ENCODE measurements around the gene TGFBR2. TPM values are rescaled to one million over a fixed set of nuclear protein-coding genes. Genes with fewer than 3 reads are reported as not detected.

Gene TGFBR2
- total and polyA plus RNA-seq, 10 donors: 18.2 to 322 (median 239) TPM

DNA sequence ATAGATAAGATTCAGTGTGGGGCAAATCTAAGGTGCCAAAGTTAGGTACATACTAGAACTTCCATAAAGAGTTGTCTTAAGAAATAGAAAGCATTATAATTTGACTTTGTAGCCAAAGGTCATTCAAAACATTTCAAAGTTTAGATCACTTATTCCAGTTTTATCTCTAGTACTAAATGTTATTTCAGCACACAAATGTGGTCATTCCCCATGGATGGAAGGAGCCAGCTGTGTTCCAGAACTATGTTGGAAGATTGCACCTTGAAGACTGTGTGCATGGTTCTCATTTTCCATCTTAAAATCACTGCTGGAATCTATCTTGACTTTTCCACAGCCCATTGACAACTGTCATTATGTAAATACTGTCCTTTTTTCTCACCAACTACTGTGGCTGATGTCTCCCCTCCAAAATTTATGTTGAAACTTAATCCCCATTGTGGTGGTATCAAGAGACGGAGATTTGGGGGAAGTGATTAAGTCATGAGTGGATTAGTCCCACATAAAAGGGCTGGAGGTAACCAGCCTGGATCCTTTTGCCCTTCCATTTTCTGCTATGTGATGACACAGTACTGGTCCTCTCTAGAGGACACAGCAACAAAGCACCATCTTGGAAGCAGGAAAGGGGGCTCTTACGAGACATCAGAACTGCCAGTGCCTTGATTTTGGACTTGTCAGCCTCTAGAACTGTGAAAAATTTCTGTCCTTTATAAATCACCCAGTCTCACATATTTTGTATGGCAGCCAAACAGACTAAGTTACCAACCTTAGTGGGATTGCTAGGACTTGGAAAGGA is 24.0 kb downstream of the TGFBR2 start:
- peaks cover 0 to 39% (median 0%) of the 10 kb centered on the region in 6 donors for H3K36me3 ChIP-seq
- H3K4me1 ChIP-seq: peaks cover 89 to 100% (median 100%) of the 10 kb centered on the region in 6 donors
- 15 to 75% (median 66%) methylated on average over 2 of the region's 2 CpGs for WGBS, 5 donors
- no peak for TF ChIP-seq POLR2A (IDR thresholded peaks at IDR 0.05)
- no peak for TF ChIP-seq POLR2AphosphoS5 (IDR thresholded peaks at IDR 0.05)
- TF ChIP-seq, protein P1, sequence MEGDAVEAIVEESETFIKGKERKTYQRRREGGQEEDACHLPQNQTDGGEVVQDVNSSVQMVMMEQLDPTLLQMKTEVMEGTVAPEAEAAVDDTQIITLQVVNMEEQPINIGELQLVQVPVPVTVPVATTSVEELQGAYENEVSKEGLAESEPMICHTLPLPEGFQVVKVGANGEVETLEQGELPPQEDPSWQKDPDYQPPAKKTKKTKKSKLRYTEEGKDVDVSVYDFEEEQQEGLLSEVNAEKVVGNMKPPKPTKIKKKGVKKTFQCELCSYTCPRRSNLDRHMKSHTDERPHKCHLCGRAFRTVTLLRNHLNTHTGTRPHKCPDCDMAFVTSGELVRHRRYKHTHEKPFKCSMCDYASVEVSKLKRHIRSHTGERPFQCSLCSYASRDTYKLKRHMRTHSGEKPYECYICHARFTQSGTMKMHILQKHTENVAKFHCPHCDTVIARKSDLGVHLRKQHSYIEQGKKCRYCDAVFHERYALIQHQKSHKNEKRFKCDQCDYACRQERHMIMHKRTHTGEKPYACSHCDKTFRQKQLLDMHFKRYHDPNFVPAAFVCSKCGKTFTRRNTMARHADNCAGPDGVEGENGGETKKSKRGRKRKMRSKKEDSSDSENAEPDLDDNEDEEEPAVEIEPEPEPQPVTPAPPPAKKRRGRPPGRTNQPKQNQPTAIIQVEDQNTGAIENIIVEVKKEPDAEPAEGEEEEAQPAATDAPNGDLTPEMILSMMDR (IDR thresholded peaks at IDR 0.05 in 8 of 11, conservative IDR thresholded peaks at IDR 0.05 in 3 of 11): no peak
- intact Hi-C loops (cut with DNase I; ENCODE audit: low total_unique reads): no loop called here
- peak overlapping the region; percentile 83 to 100 (median 89) for H3K27ac ChIP-seq
- no peaks in the 10 kb centered on the region for H3K9me3 ChIP-seq
- peak overlapping the region in 1 of 8 donors; percentile 31 for H3K4me3 ChIP-seq
- no peaks in the 10 kb centered on the region for H3K27me3 ChIP-seq (replicated peaks in 1 of 7)
- no peak for DNase-seq

DNA sequence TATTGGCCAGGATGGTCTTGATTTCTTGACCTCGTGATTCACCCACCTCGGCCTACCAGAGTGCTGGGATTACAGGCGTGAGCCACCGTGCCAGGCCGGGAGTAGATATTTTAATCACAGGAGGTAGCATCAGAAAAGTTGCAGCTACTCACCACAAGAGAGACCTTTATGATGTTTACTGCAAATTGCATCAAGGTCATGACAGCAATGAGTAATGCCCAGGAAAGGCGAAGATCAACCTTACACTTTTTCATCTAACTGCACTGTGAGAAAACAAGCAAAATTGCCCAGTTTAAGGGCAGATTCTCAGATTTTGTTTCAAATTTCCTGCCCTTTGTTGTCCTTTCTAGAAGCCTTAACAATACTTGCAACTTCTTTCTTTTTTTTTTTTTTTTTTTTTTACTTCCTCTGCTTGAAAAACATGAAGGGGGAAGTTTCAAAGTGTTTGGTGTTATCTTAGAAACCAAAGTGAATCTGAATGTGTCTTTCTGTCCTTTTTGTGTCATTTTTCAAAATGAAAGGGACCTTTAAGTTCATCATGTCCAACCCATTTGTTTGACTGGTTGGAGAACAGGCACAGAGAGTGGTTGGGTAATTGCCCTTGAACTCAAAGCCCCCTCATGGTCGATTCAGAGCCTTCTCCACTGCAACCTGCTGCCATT is 25.0 kb downstream of the TGFBR2 start:
- TF ChIP-seq POLR2AphosphoS5 (IDR thresholded peaks at IDR 0.05): peak in 1 of 3 donors; percentile 30
- TF ChIP-seq POLR2A (IDR thresholded peaks at IDR 0.05): peak in 1 of 3 donors; percentile 21
- TF ChIP-seq, protein P1 (IDR thresholded peaks at IDR 0.05 in 8 of 11, conservative IDR thresholded peaks at IDR 0.05 in 3 of 11): peak in 2 of 11 experiments; percentile 16 to 22
- Histone ChIP-seq H3K9me3 (no peaks in the 10 kb centered on the region), H3K27me3 (replicated peaks in 1 of 7) (no peaks in the 10 kb centered on the region), H3K36me3 (peaks cover 0 to 29% (median 0%) of the 10 kb centered on the region in 6 donors), H3K4me1 (peaks cover 92 to 100% (median 98%) of the 10 kb centered on the region in 6 donors), H3K4me3 (peak overlapping the region in 1 of 8 donors; percentile 40), H3K27ac (peak overlapping the region; percentile 83 to 100 (median 89))
- 18 to 44% (median 27%) methylated on average over 7 of the region's 7 CpGs for WGBS, 5 donors
- DNase-seq: no peak
- intact Hi-C loops (cut with DNase I; ENCODE audit: low total_unique reads): no loop called here

DNA sequence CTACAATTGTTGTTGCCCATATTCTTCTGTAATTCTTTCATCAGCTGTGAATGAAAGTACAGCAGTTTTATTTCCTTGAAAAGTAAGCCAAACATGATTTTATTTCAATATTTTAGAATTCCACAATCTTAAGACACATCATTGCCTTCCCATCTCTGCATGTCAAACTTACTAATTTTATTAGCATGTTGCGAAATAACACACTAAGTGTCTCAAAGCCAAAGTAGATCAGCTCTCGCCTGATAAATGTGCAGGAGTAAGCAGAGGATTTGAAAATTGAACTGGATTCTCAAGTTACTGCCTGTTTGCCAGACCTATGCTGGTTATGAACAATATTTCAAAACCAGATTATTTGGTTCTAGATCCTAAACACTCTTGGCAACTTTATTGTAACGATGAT is 25.7 kb downstream of the TGFBR2 start:
- H3K4me1 ChIP-seq: peaks cover 85 to 100% (median 98%) of the 10 kb centered on the region in 6 donors
- TF ChIP-seq POLR2A (IDR thresholded peaks at IDR 0.05) (no peak), POLR2AphosphoS5 (IDR thresholded peaks at IDR 0.05) (no peak)
- TF ChIP-seq, protein P1 (IDR thresholded peaks at IDR 0.05 in 8 of 11, conservative IDR thresholded peaks at IDR 0.05 in 3 of 11): no peak
- peak overlapping the region; percentile 83 to 100 (median 89) for H3K27ac ChIP-seq

DNA sequence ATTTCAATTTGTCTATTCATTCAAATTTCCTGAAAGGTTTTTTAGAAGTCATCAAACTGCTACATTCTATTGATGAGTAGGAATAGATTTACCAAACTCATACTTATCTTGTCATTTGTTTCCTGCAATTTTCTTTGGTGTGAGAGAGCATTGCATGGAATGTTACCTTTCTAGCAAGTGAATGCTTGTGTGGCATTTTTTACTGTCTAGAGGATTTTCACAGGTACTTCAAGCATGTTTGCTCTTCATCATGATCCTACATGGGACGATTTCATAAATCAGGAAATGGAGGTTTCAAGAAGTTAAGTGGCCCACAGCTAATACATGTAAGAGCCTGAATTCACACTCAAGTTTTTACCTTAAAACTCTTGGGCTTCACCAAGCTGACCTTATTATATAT is 26.1 kb downstream of the TGFBR2 start:
- H3K27me3 ChIP-seq (replicated peaks in 1 of 7): no peaks in the 10 kb centered on the region
- H3K4me1 ChIP-seq: peaks cover 80 to 100% (median 98%) of the 10 kb centered on the region in 6 donors
- intact Hi-C loops (cut with DNase I; ENCODE audit: low total_unique reads): no loop called here
- H3K36me3 ChIP-seq: peaks cover 0 to 25% (median 0%) of the 10 kb centered on the region in 6 donors
- H3K4me3 ChIP-seq: peak overlapping the region in 1 of 8 donors; percentile 40
- TF ChIP-seq POLR2AphosphoS5 (IDR thresholded peaks at IDR 0.05) (no peak), POLR2A (IDR thresholded peaks at IDR 0.05) (no peak)
- TF ChIP-seq, protein P1 (IDR thresholded peaks at IDR 0.05 in 8 of 11, conservative IDR thresholded peaks at IDR 0.05 in 3 of 11): no peak
- peak overlapping the region; percentile 83 to 100 (median 89) for H3K27ac ChIP-seq
- H3K9me3 ChIP-seq: no peaks in the 10 kb centered on the region
- WGBS, 5 donors: 3 to 26% (median 16%) methylated on average over 1 of the region's 1 CpG
- DNase-seq: no peak

More for the DNA sequence above, 25.7 kb downstream of the TGFBR2 start:
- Histone ChIP-seq H3K36me3 (peaks cover 0 to 23% (median 0%) of the 10 kb centered on the region in 6 donors), H3K9me3 (no peaks in the 10 kb centered on the region), H3K27me3 (replicated peaks in 1 of 7) (no peaks in the 10 kb centered on the region), H3K4me3 (peak overlapping the region in 1 of 8 donors; percentile 40)
- DNase-seq: no peak
- 68 to 84% (median 79%) methylated on average over 3 of the region's 3 CpGs for WGBS, 5 donors
- intact Hi-C loops (cut with DNase I; ENCODE audit: low total_unique reads): no loop called here
